Fibroblast of lung (primary cell): Measurements from ENCODE around the gene THSD7B.

Experiments used
- CTCF ChIP-seq, 2 donors: IDR thresholded peaks in 1 of 2; conservative IDR thresholded peaks in 1 of 2; 1 replicate in 1 of 2; 2 replicates in 1 of 2; pipeline ENCODE4 v1.5.1; 2011 to 2012; ENCODE audit warnings: low read length in 2 of 2, control low read depth in 1 of 2, inconsistent platforms in 1 of 2, low read depth in 1 of 2, mild to moderate bottlenecking in 1 of 2
- EZH2 ChIP-seq: IDR thresholded peaks from 2 replicates; pipeline ENCODE4 v1.5.1; 2012; ENCODE audit warnings: low read length, control low read depth, mild to moderate bottlenecking; ENCODE audit errors: missing control alignments

- TF ChIP-seq CTCF (conservative IDR thresholded peaks at IDR 0.05 in 1 of 2, IDR thresholded peaks at IDR 0.05 in 1 of 2; ENCODE audit: low read depth in 1 of 2, low read length in 2 of 2) (no peak), EZH2 (no peak)
Observed at GRCh38 chr2:137255345-137255744, 490.0 kb downstream of the THSD7B start.
